ENCODE data around the gene ADAD2.

ADAD2 gene

GRCh38 chr16:84245956-84246678, 55.2 kb downstream of the ADAD2 start:
- no peak for DNase-seq (ENCODE audit: low read depth in 3 of 3)

DNA sequence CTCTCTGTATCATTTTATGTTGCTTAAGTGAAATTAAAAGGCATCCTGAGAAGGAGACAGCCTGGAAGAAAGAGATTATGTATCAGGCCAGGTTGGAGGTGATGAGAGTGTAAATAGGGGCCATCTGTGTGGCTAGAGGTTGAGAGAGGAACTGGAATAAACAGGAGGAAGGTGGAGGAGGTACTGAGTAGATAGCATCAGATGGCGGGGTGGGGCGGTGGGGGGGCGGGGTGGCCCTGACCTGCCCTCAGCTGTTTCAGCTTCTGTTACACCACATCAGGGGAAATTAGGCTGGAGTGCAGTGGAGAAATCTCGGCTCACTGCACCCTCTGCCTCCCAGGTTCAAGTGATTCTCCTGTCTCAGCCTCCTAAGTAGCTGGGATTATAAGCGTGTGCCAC, 55.7 kb downstream of the ADAD2 start:
- DNase-seq (ENCODE audit: low read depth in 3 of 3), result no peak
